Karpas-422 (cell line): ENCODE data around the gene CETP. TPM values are rescaled to one million over a fixed set of nuclear protein-coding genes. Genes with fewer than 3 reads are reported as not detected.

Experiments
- DNase-seq: peaks from one replicate; pipeline ENCODE4 v3.0.0-alpha.2; 2015
- H2AFZ ChIP-seq: fragments of 200-600 bp; sonication (generic); 2 replicates; pipeline ENCODE4 v1.6.1; 2014; ENCODE audit warnings: antibody characterized with exemption, low read length, mixed read lengths
- H3K27ac ChIP-seq: fragments of 200-600 bp; sonication (generic); 2 replicates; pipeline ENCODE4 v1.5.1; 2014; ENCODE audit warnings: mild to moderate bottlenecking, low read length, moderate library complexity
- H3K27me3 ChIP-seq: fragments of 200-600 bp; sonication (generic); 2 replicates; pipeline ENCODE4 v1.6.1; 2014; ENCODE audit warnings: low read length, mixed read lengths
- H3K36me3 ChIP-seq: fragments of 200-600 bp; sonication (generic); 2 replicates; pipeline ENCODE4 v1.6.1; 2014; ENCODE audit warnings: low read length, mixed read lengths; ENCODE audit not compliant: insufficient read depth
- H3K4me1 ChIP-seq: fragments of 200-600 bp; sonication (generic); 2 replicates; pipeline ENCODE4 v1.6.1; 2014; ENCODE audit warnings: mild to moderate bottlenecking, low read length, mixed read lengths
- H3K4me2 ChIP-seq: fragments of 200-600 bp; sonication (generic); 2 replicates; pipeline ENCODE4 v1.6.1; 2014; ENCODE audit warnings: low read length, low read depth, mild to moderate bottlenecking; ENCODE audit not compliant: poor library complexity, severe bottlenecking
- H3K4me3 ChIP-seq: fragments of 200-600 bp; sonication (generic); 2 replicates; pipeline ENCODE4 v1.5.1; 2014; ENCODE audit warnings: mild to moderate bottlenecking, antibody characterized with exemption, low read length, mixed read lengths
- H3K79me2 ChIP-seq: fragments of 200-600 bp; sonication (generic); 2 replicates; pipeline ENCODE4 v1.6.1; 2014; ENCODE audit warnings: mild to moderate bottlenecking, low read length, mixed read lengths
- H3K9ac ChIP-seq: fragments of 200-600 bp; sonication (generic); 2 replicates; pipeline ENCODE4 v1.6.0; 2014; ENCODE audit warnings: low read length
- H3K9me2 ChIP-seq: fragments of 200-600 bp; sonication (generic), shearing (Covaris generic); replicated peaks from 2 replicates; pipeline ENCODE4 v1.6.0; 2014; ENCODE audit warnings: mild to moderate bottlenecking, low read length, moderate library complexity; ENCODE audit not compliant: insufficient read depth
- H3K9me3 ChIP-seq: fragments of 300-700, 200-600 bp; sonication (generic); 2 replicates; pipeline ENCODE4 v1.6.1; 2014; ENCODE audit warnings: low read length, mixed read lengths
- H4K20me1 ChIP-seq: fragments of 200-600 bp; sonication (generic); 2 replicates; pipeline ENCODE4 v1.6.1; 2014; ENCODE audit warnings: mild to moderate bottlenecking, antibody characterized with exemption, low read length, low read depth; ENCODE audit not compliant: insufficient read depth
- total RNA-seq: library from RNA; depleted of rRNA; stranded (reverse); fragments of >200 nt; shearing (Covaris generic); gene quantifications from 2 replicates; pipeline ENCODE4 v1.2.3, GENCODE V29; 2014; ENCODE audit warnings: low replicate concordance

CETP gene
- total RNA-seq, 1 experiment from 2014 or later, result 0.48 TPM

- peaks cover 9% of the 10 kb centered on the region; the same call in 1 of the 2 replicates for H4K20me1 ChIP-seq
- no peak overlapping the region for H3K4me3 ChIP-seq
- peaks cover 73% of the 10 kb centered on the region for H3K4me1 ChIP-seq
- DNase-seq, result no peak
- H3K9me3 ChIP-seq, result no peaks in the 10 kb centered on the region
- H3K27ac ChIP-seq, result peak overlapping the region; percentile 50
- H3K27me3 ChIP-seq, result no peaks in the 10 kb centered on the region
- H3K36me3 ChIP-seq, result peaks cover 88% of the 10 kb centered on the region
- H3K4me2 ChIP-seq, result peak overlapping the region; percentile 7
- no peak overlapping the region for H3K9ac ChIP-seq
- no peak overlapping the region for H2AFZ ChIP-seq
- peaks cover 38% of the 10 kb centered on the region for H3K79me2 ChIP-seq
- H3K9me2 ChIP-seq, result no peaks in the 10 kb centered on the region
Observed at GRCh38 chr16:56939801-56940200, 21.9 kb upstream of the CETP start.

- Histone ChIP-seq H3K4me2 (peak overlapping the region; percentile 34), H3K9me3 (no peaks in the 10 kb centered on the region), H3K9me2 (no peaks in the 10 kb centered on the region), H3K79me2 (peaks cover 25% of the 10 kb centered on the region), H3K36me3 (peaks cover 82% of the 10 kb centered on the region), H3K27ac (peak overlapping the region; percentile 56), H4K20me1 (0 out of 2 replicates have a peak, but pooled peaks cover 3% of the 10 kb centered on the region), H3K4me1 (peaks cover 60% of the 10 kb centered on the region), H3K4me3 (no peak overlapping the region), H3K9ac (no peak overlapping the region), H3K27me3 (no peaks in the 10 kb centered on the region), H2AFZ (no peak overlapping the region)
- DNase-seq, result no peak
Observed at GRCh38 chr16:56941092-56941491, 20.7 kb upstream of the CETP start.

- no peak overlapping the region for H3K9ac ChIP-seq
- H4K20me1 ChIP-seq, result 0 out of 2 replicates have a peak, but pooled peaks cover 3% of the 10 kb centered on the region
- no peak for DNase-seq
Observed at GRCh38 chr16:56941856-56942331, 19.9 kb upstream of the CETP start.

GRCh38 chr16:56943761-56944375, 17.9 kb upstream of the CETP start:
- Histone ChIP-seq H3K4me2 (no peak overlapping the region), H3K9me3 (no peaks in the 10 kb centered on the region), H3K27me3 (no peaks in the 10 kb centered on the region), H3K36me3 (peaks cover 57% of the 10 kb centered on the region), H2AFZ (no peak overlapping the region), H3K4me3 (no peak overlapping the region), H3K9ac (no peak overlapping the region), H3K9me2 (no peaks in the 10 kb centered on the region), H3K79me2 (0 out of 2 replicates have a peak, but pooled peaks cover 3% of the 10 kb centered on the region), H3K4me1 (peaks cover 34% of the 10 kb centered on the region), H3K27ac (no peak overlapping the region), H4K20me1 (0 out of 2 replicates have a peak, but pooled peaks cover 3% of the 10 kb centered on the region)
- DNase-seq, result no peak

More at GRCh38 chr16:56941856-56942331, 19.9 kb upstream of the CETP start:
- Histone ChIP-seq H2AFZ (no peak overlapping the region), H3K9me3 (no peaks in the 10 kb centered on the region), H3K27ac (peak overlapping the region; percentile 56), H3K36me3 (peaks cover 74% of the 10 kb centered on the region), H3K4me1 (peaks cover 52% of the 10 kb centered on the region), H3K9me2 (no peaks in the 10 kb centered on the region), H3K4me2 (no peak overlapping the region), H3K27me3 (no peaks in the 10 kb centered on the region), H3K79me2 (peaks cover 17% of the 10 kb centered on the region), H3K4me3 (no peak overlapping the region)

- Histone ChIP-seq H3K9me2 (no peaks in the 10 kb centered on the region), H3K9ac (no peak overlapping the region), H3K79me2 (no peaks in the 10 kb centered on the region), H3K4me3 (no peak overlapping the region), H3K4me2 (no peak overlapping the region), H3K36me3 (peaks cover 43% of the 10 kb centered on the region), H3K4me1 (peaks cover 32% of the 10 kb centered on the region), H3K9me3 (no peaks in the 10 kb centered on the region), H4K20me1 (no peaks in the 10 kb centered on the region), H2AFZ (no peak overlapping the region), H3K27me3 (no peaks in the 10 kb centered on the region), H3K27ac (no peak overlapping the region)
- DNase-seq, result no peak
Observed at GRCh38 chr16:56944954-56945839, 16.6 kb upstream of the CETP start.

GRCh38 chr16:56945847-56946527, 15.8 kb upstream of the CETP start:
- Histone ChIP-seq H4K20me1 (no peaks in the 10 kb centered on the region), H3K4me1 (peaks cover 32% of the 10 kb centered on the region), H3K79me2 (no peaks in the 10 kb centered on the region), H3K36me3 (peaks cover 40% of the 10 kb centered on the region), H3K4me2 (no peak overlapping the region), H3K9me3 (no peaks in the 10 kb centered on the region), H3K27ac (no peak overlapping the region), H3K9ac (no peak overlapping the region), H2AFZ (no peak overlapping the region), H3K4me3 (no peak overlapping the region), H3K27me3 (no peaks in the 10 kb centered on the region), H3K9me2 (no peaks in the 10 kb centered on the region)
- DNase-seq, result no peak

- Histone ChIP-seq H3K4me3 (no peak overlapping the region), H3K79me2 (no peaks in the 10 kb centered on the region), H3K4me1 (peaks cover 33% of the 10 kb centered on the region), H2AFZ (no peak overlapping the region), H3K9me2 (no peaks in the 10 kb centered on the region), H3K27me3 (no peaks in the 10 kb centered on the region), H3K36me3 (peaks cover 31% of the 10 kb centered on the region), H4K20me1 (no peaks in the 10 kb centered on the region), H3K4me2 (no peak overlapping the region), H3K27ac (no peak overlapping the region), H3K9ac (no peak overlapping the region), H3K9me3 (no peaks in the 10 kb centered on the region)
- no peak for DNase-seq
Observed at GRCh38 chr16:56946767-56947603, 14.8 kb upstream of the CETP start.
